ENCODE measurements around the gene KIAA0232.

DNA sequence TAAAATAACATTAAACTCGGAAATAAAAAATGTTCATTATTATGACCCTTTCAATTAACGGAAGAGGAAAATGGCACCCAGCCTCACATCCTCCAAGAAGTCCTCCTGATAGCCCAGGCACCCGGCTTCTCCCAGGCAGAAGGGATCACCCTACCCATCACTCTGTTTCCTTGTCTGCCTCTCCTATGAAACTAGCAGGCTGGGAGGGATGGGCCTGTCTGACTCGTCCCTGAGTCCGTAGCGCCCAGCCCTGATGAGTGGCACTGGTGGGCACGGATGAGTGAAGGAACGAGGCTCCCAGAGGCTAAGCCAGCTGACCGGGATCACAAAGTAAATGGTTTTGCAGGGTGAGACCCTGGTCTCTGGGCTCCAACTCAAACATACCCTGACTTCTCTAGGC is 28.6 kb upstream of the KIAA0232 start:
- TF ChIP-seq PCBP1 (IDR thresholded peaks at IDR 0.05; ENCODE audit: low read depth, low read length, poor library complexity, severe bottlenecking): no peak
- no peak for TF ChIP-seq ZNF507 (tag; conservative IDR thresholded peaks at IDR 0.05)
- no peak for TF ChIP-seq FOXP1 (CRISPR knock-in tag; IDR thresholded peaks at IDR 0.05)
- TF ChIP-seq ADNP (tag; IDR thresholded peaks at IDR 0.05): no peak

Measured in K562 (cell line).